WTC11 (cell line): ENCODE results near the gene TEKTIP1. TPM values are rescaled to one million over a fixed set of nuclear protein-coding genes. Genes with fewer than 3 reads are reported as not detected.

Experiments
- ATAC-seq: fragments of 200-7000 bp; cut with Tn5 transposase; 2 replicates; pipeline ENCODE4 v1.10.0; 2021; ENCODE audit warnings: mild to moderate bottlenecking, moderate library complexity
- CTCF ChIA-PET: fragments of 300-600 bp; sonication (Branson Sonifier 250); formaldehyde crosslinking; loops from one replicate; lab custom pipeline; 2021; ENCODE audit warnings: antibody characterized with exemption; lab: Charles Lee
- POLR2A ChIA-PET: fragments of 350-600 bp; sonication (Branson Sonifier 250); formaldehyde crosslinking; loops from one replicate; lab custom pipeline; 2021; ENCODE audit warnings: antibody characterized with exemption; lab: Charles Lee
- DNase-seq: peaks from one replicate; pipeline ENCODE4 v3.0.0; 2021; ENCODE audit warnings: low spot score
- H3K27ac Mint-ChIP-seq: 2 replicates; pipeline ENCODE4 v1.8.0; 2021; ENCODE audit warnings: mixed read lengths
- H3K27me3 Mint-ChIP-seq: 2 replicates; pipeline ENCODE4 v1.8.0; 2021; ENCODE audit warnings: low read depth, mild to moderate bottlenecking, moderate library complexity, mixed read lengths
- H3K36me3 Mint-ChIP-seq: 2 replicates; pipeline ENCODE4 v1.8.0; 2021; ENCODE audit warnings: mixed read lengths
- H3K4me1 Mint-ChIP-seq: 2 replicates; pipeline ENCODE4 v1.8.0; 2022; ENCODE audit warnings: mixed read lengths
- H3K4me3 Mint-ChIP-seq: 2 replicates; pipeline ENCODE4 v1.8.0; 2021; ENCODE audit warnings: mild to moderate bottlenecking, moderate library complexity, mixed read lengths
- H3K9me3 Mint-ChIP-seq: 2 replicates; pipeline ENCODE4 v1.8.0; 2021; ENCODE audit warnings: mixed read lengths
- AFF4 ChIP-seq: sonication (generic); formaldehyde crosslinking; IDR thresholded peaks from 2 replicates; pipeline ENCODE4 v1.8.1; 2023; ENCODE audit warnings: mild to moderate bottlenecking, missing genetic modification reagents, borderline replicate concordance
- E2F4 ChIP-seq: sonication (generic); formaldehyde crosslinking; IDR thresholded peaks from 2 replicates; pipeline ENCODE4 v1.8.1; 2022; ENCODE audit warnings: low read depth, mild to moderate bottlenecking, moderate library complexity, missing genetic modification reagents, borderline replicate concordance
- ESRRA ChIP-seq: sonication (generic); formaldehyde crosslinking; IDR thresholded peaks from 2 replicates; pipeline ENCODE4 v1.8.1; 2022; ENCODE audit warnings: mild to moderate bottlenecking, missing genetic modification reagents, borderline replicate concordance
- ETV6 ChIP-seq: sonication (generic); formaldehyde crosslinking; IDR thresholded peaks from 2 replicates; pipeline ENCODE4 v1.8.1; 2022; ENCODE audit warnings: mild to moderate bottlenecking, missing genetic modification reagents
- FOXP1 ChIP-seq: sonication (generic); formaldehyde crosslinking; IDR thresholded peaks from 2 replicates; pipeline ENCODE4 v1.8.0; 2022; ENCODE audit warnings: missing genetic modification reagents, mild to moderate bottlenecking, moderate library complexity, borderline replicate concordance
- FOXP4 ChIP-seq: sonication (generic); formaldehyde crosslinking; IDR thresholded peaks from 2 replicates; pipeline ENCODE4 v1.8.0; 2022; ENCODE audit warnings: mild to moderate bottlenecking, missing genetic modification reagents
- JAZF1 ChIP-seq: fragments of 250-450 bp; sonication (Bioruptor Pico); IDR thresholded peaks from 2 replicates; pipeline ENCODE4 v1.9.0; 2021; ENCODE audit warnings: moderate library complexity, mild to moderate bottlenecking, inconsistent platforms
- KAT7 ChIP-seq: sonication (generic); formaldehyde crosslinking; IDR thresholded peaks from 2 replicates; pipeline ENCODE4 v1.8.1; 2023; ENCODE audit warnings: missing genetic modification reagents, mild to moderate bottlenecking, borderline replicate concordance
- MXD4 ChIP-seq: fragments of 250-450 bp; sonication (Bioruptor Pico); IDR thresholded peaks from 2 replicates; pipeline ENCODE4 v1.8.0; 2021; ENCODE audit warnings: mild to moderate bottlenecking, moderate library complexity, borderline replicate concordance
- PRRX2 ChIP-seq: fragments of 250-450 bp; sonication (Bioruptor Pico); IDR thresholded peaks from 2 replicates; pipeline ENCODE4 v1.8.0; 2021; ENCODE audit warnings: mild to moderate bottlenecking
- RELA ChIP-seq: sonication (generic); formaldehyde crosslinking; IDR thresholded peaks from 2 replicates; pipeline ENCODE4 v1.8.1; 2022; ENCODE audit warnings: missing genetic modification reagents, mild to moderate bottlenecking, borderline replicate concordance
- RORB ChIP-seq: fragments of 250-450 bp; sonication (Bioruptor Pico); IDR thresholded peaks from 2 replicates; pipeline ENCODE4 v1.9.0; 2021; ENCODE audit warnings: mild to moderate bottlenecking
- SMAD4 ChIP-seq: sonication (generic); formaldehyde crosslinking; IDR thresholded peaks from 2 replicates; pipeline ENCODE4 v1.8.0; 2022; ENCODE audit warnings: mild to moderate bottlenecking, missing genetic modification reagents
- ZNF121 ChIP-seq: sonication (generic); formaldehyde crosslinking; IDR thresholded peaks from 2 replicates; pipeline ENCODE4 v1.8.0; 2023; ENCODE audit warnings: missing genetic modification reagents
- ZNF138 ChIP-seq: sonication (generic); formaldehyde crosslinking; conservative IDR thresholded peaks from 2 replicates; pipeline ENCODE4 v1.8.1; 2022; ENCODE audit warnings: mild to moderate bottlenecking, moderate library complexity, missing genetic modification reagents
- ZNF317 ChIP-seq: sonication (generic); formaldehyde crosslinking; IDR thresholded peaks from 2 replicates; pipeline ENCODE4 v1.8.1; 2023; ENCODE audit warnings: low read depth, mild to moderate bottlenecking, moderate library complexity, missing genetic modification reagents, borderline replicate concordance
- ZNF416 ChIP-seq: fragments of 250-450 bp; sonication (Bioruptor Pico); IDR thresholded peaks from 2 replicates; pipeline ENCODE4 v1.9.0; 2021; ENCODE audit warnings: mild to moderate bottlenecking, inconsistent platforms
- ZNF512 ChIP-seq: sonication (generic); formaldehyde crosslinking; IDR thresholded peaks from 2 replicates; pipeline ENCODE4 v1.8.1; 2022; ENCODE audit warnings: missing genetic modification reagents, borderline replicate concordance
- total RNA-seq: library from RNA; stranded (reverse); gene quantifications from 3 replicates; pipeline ENCODE4 v1.2.3, GENCODE V29; 2021
- TF ChIP-seq, protein P1 (sequence below): sonication (generic); formaldehyde crosslinking; IDR thresholded peaks from 2 replicates; pipeline ENCODE4 v1.8.0; 2022; ENCODE audit warnings: mild to moderate bottlenecking, missing genetic modification reagents
- TF ChIP-seq, protein P2 (sequence below): fragments of 250-450 bp; sonication (Bioruptor Pico); IDR thresholded peaks from 2 replicates; pipeline ENCODE4 v2.1.2; 2022; ENCODE audit warnings: mild to moderate bottlenecking, moderate library complexity
- TF ChIP-seq, protein P3 (sequence below): fragments of 250-450 bp; sonication (Bioruptor Pico); conservative IDR thresholded peaks from 2 replicates; pipeline ENCODE4 v1.9.0; 2021; ENCODE audit warnings: mild to moderate bottlenecking

The TEKTIP1 gene
- total RNA-seq, 1 experiment from 2014 or later: 6.3 TPM

- Mint-ChIP-seq H3K4me3 (no peak overlapping the region), H3K27me3 (no peaks in the 10 kb centered on the region), H3K27ac (no peak overlapping the region), H3K9me3 (peaks cover 1% of the 10 kb centered on the region), H3K4me1 (peaks cover 9% of the 10 kb centered on the region), H3K36me3 (peaks cover 33% of the 10 kb centered on the region)
- ChIA-PET POLR2A (no interaction called here), CTCF (interaction anchor here (3.9 kb wide), 1 partner anchor 11 kb away, joined by 12 read pairs; no protein-coding TSS in a partner anchor)
- ATAC-seq (no peak), DNase-seq (no peak)
- no peak for TF ChIP-seq ESRRA (CRISPR knock-in tag)
- no peak for TF ChIP-seq ZNF416 (CRISPR knock-in tag)
- TF ChIP-seq FOXP1: no peak
- no peak for TF ChIP-seq PRRX2 (CRISPR knock-in tag)
- TF ChIP-seq ZNF138 (CRISPR knock-in tag): no peak
- TF ChIP-seq, protein P1, sequence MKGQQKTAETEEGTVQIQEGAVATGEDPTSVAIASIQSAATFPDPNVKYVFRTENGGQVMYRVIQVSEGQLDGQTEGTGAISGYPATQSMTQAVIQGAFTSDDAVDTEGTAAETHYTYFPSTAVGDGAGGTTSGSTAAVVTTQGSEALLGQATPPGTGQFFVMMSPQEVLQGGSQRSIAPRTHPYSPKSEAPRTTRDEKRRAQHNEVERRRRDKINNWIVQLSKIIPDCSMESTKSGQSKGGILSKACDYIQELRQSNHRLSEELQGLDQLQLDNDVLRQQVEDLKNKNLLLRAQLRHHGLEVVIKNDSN (CRISPR knock-in tag): no peak
- no peak for TF ChIP-seq ZNF121
- no peak for TF ChIP-seq KAT7 (CRISPR knock-in tag)
- TF ChIP-seq MXD4 (CRISPR knock-in tag): no peak
- TF ChIP-seq, all 79 proteins: peak for 0
Measured at GRCh38 chr19:3534375-3535234, 4.4 kb upstream of the TEKTIP1 start.

DNA sequence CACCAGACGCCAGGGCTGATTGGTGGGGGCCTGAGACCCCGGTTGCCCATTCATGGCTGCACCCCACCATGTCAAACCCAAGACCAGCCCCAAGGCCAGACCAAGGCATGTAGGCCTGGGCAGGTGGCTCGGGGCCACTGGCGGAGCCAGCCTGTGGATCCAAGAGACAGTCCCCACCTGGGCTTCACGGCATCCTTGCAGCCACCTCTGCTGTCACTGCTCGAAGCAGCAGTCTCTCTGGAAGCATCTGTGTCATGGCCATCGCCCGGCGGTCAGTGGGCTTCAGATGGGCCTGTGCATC lies 3.8 kb upstream of the TEKTIP1 start:
- no peaks in the 10 kb centered on the region for H3K27me3 Mint-ChIP-seq
- ChIA-PET CTCF (interaction anchor here (3.9 kb wide), 1 partner anchor 10 kb away, joined by 12 read pairs; no protein-coding TSS in a partner anchor), POLR2A (no interaction called here)
- H3K27ac Mint-ChIP-seq: no peak overlapping the region
- peaks cover 4% of the 10 kb centered on the region for H3K9me3 Mint-ChIP-seq
- peaks cover 36% of the 10 kb centered on the region for H3K36me3 Mint-ChIP-seq
- no peak for DNase-seq
- H3K4me3 Mint-ChIP-seq: no peak overlapping the region
- no peak for ATAC-seq
- H3K4me1 Mint-ChIP-seq: peaks cover 9% of the 10 kb centered on the region
- TF ChIP-seq SMAD4 (CRISPR knock-in tag): no peak
- TF ChIP-seq AFF4 (CRISPR knock-in tag): no peak
- TF ChIP-seq, protein P2, sequence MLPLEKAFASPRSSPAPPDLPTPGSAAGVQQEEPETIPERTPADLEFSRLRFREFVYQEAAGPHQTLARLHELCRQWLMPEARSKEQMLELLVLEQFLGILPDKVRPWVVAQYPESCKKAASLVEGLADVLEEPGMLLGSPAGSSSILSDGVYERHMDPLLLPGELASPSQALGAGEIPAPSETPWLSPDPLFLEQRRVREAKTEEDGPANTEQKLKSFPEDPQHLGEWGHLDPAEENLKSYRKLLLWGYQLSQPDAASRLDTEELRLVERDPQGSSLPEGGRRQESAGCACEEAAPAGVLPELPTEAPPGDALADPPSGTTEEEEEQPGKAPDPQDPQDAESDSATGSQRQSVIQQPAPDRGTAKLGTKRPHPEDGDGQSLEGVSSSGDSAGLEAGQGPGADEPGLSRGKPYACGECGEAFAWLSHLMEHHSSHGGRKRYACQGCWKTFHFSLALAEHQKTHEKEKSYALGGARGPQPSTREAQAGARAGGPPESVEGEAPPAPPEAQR (CRISPR knock-in tag): no peak
- TF ChIP-seq, protein P3, sequence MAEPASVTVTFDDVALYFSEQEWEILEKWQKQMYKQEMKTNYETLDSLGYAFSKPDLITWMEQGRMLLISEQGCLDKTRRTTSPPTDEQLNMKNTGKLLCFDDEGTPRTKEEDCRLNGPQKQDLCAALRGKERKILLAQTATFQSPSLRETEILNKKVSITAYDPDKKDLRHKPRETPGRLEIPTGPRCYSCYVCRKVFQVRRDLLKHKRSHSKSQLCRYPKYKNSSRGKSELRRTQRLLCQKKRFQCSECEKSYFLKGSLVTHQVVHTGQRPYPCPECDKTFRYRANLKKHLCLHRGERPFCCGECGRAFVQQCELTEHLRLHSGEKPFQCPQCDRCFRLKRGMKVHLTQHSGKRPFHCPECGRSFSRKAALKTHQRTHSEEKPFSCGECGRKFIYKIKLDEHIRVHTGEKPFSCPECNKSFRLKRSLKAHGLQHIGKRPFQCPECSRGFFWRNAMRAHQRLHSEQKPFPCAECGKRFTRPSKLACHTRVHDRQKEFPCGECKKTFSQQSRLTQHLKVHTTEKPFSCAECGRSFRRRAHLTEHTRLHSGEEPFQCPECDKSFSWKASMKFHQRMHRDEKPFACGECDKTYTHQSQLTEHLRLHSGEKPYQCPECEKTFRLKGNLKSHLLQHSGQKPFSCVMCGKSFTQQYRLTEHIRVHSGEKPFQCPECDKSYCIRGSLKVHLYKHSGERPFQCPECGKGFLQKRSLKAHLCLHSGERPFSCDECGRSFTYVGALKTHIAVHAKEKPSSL (CRISPR knock-in tag): no peak
- no peak for TF ChIP-seq ZNF317 (CRISPR knock-in tag)
- no peak for TF ChIP-seq RORB (CRISPR knock-in tag)
- TF ChIP-seq ZNF512 (CRISPR knock-in tag): no peak
- no peak for TF ChIP-seq RELA (CRISPR knock-in tag)
- TF ChIP-seq ETV6 (CRISPR knock-in tag): no peak
- TF ChIP-seq FOXP4: no peak
- TF ChIP-seq E2F4: no peak
- TF ChIP-seq JAZF1 (CRISPR knock-in tag): no peak
